AG04449 (cell line): ENCODE data around the gene PIK3AP1.

Experiments
- CTCF ChIA-PET: fragments of 350-600 bp; formaldehyde crosslinking; extraction: SDS; loops from one replicate; lab custom pipeline; 2021; ENCODE audit warnings: antibody characterized with exemption; lab: Yijun Ruan, JAX
- POLR2A ChIA-PET: fragments of 400-600, 350-600 bp; formaldehyde crosslinking; extraction: SDS; loops from one replicate; lab custom pipeline; 2020; ENCODE audit warnings: antibody characterized with exemption, inconsistent platforms; lab: Yijun Ruan, JAX
- DNase-seq: peaks from one replicate; pipeline ENCODE4 v3.0.0-alpha.2; 2010; ENCODE audit warnings: low read depth, low spot score
- H3K4me3 ChIP-seq: 2 replicates; pipeline ENCODE4 v1.5.1; 2011; ENCODE audit warnings: low read depth, mild to moderate bottlenecking, control low read depth, low read length
- TF ChIP-seq, protein P1 (sequence below): IDR thresholded peaks from one replicate; pipeline ENCODE4 v1.5.1; 2011; ENCODE audit warnings: mild to moderate bottlenecking, moderate library complexity, low read length, control low read depth, inconsistent platforms; ENCODE audit not compliant: insufficient read depth; ENCODE audit errors: missing control alignments

PIK3AP1 gene

DNA sequence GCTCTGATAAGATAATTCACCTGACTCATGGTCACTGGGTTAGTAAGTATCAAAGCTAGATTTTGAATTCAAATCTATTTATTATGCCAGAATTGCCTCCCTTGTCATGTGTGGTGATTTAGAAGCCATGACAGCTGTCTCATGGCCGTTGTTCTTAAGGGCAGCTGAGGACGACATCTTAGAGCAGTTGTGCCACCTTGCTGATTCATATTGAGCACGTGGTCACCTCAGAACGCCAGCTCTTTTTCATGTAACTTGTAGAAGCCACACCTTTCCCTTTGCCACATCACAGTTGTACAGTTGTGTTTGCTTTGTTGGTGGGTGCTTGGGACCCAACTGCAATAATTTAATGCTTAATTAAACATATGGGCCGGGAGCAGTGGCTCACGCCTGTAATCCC, 4.3 kb upstream of the PIK3AP1 start:
- ChIA-PET POLR2A (no interaction called here), CTCF (no interaction called here)
- no peak for DNase-seq
- no peak overlapping the region for H3K4me3 ChIP-seq
- TF ChIP-seq, protein P1, sequence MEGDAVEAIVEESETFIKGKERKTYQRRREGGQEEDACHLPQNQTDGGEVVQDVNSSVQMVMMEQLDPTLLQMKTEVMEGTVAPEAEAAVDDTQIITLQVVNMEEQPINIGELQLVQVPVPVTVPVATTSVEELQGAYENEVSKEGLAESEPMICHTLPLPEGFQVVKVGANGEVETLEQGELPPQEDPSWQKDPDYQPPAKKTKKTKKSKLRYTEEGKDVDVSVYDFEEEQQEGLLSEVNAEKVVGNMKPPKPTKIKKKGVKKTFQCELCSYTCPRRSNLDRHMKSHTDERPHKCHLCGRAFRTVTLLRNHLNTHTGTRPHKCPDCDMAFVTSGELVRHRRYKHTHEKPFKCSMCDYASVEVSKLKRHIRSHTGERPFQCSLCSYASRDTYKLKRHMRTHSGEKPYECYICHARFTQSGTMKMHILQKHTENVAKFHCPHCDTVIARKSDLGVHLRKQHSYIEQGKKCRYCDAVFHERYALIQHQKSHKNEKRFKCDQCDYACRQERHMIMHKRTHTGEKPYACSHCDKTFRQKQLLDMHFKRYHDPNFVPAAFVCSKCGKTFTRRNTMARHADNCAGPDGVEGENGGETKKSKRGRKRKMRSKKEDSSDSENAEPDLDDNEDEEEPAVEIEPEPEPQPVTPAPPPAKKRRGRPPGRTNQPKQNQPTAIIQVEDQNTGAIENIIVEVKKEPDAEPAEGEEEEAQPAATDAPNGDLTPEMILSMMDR = no peak

DNA sequence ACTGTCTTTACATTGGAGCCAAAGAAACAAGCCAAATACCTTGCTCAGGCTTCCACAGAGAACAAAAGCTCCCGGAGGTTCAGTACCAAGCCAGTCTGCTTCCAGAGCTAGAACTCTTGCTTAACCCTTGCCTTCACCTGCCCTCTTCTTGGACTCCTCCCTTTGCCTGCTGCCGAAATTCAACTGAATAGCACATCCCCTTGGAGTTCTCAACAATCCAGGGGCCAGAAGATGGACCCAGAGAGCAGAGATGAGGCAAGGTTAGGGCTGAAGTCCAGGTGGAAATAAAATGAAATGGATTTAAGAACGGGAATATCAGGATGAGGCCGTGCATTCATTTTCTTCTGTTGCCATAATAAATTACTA, 876 bp upstream of the PIK3AP1 start:
- TF ChIP-seq, protein P1 = no peak
- POLR2A ChIA-PET = no interaction called here
- no peak for DNase-seq
- H3K4me3 ChIP-seq = no peak overlapping the region
- CTCF ChIA-PET = interaction anchor here (0.8 to 1.1 kb wide), 3 partner anchors 56 to 346 kb away, joined by 3 to 4 read pairs (median 3); no protein-coding TSS in a partner anchor

DNA sequence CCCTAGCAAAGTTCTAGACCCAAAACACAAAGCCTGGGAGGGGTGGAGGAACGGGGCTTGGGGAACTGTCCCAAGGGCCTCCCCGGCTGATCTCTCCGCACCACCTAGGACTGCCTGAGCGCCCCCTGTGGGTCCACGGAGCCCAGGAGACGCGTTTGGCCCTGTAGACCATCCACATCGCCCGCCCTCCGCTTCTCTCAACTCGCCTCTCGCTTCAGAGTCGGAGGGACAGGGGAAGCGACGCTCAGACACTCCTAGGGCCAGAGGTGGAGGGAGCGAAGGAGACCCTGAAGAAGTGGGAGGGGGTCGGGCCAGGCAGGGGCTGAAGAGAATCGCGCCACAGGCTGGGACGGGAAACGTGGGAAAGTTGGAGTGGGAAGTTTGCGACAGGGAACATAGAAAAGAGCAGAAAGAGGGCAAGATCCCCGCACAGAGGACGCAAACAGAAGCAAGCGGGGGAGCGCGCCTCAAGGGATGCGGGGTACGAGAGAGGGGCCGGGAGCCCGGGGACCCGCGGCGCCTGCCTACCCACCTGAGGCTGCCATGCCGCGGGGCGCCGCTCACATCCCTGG, 378 bp downstream of the PIK3AP1 start:
- POLR2A ChIA-PET = no interaction called here
- H3K4me3 ChIP-seq = peak overlapping the region; percentile 8
- CTCF ChIA-PET = no interaction called here
- no peak for DNase-seq
- TF ChIP-seq, protein P1 = peak; percentile 15

DNA sequence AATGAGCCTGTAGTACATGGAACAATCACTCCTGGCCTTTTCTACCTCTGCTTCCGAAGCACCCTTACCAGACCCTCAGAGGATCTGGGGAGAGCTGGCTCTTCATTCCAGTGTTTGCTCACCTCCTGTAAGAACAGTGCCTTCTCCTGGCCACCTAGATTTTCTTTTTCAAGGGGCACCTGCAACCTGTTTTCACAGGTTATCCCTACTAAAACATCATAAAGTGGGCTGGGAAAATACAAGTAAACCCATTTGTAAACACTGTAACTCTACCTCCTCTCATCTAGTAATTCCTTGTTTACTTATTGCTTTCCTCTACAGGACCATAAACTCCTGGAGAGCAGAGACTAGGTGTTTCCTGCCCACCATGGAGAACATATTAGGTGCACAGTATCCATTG, 1.1 kb downstream of the PIK3AP1 start:
- TF ChIP-seq, protein P1 = no peak
- no peak for DNase-seq
- no peak overlapping the region for H3K4me3 ChIP-seq
- ChIA-PET POLR2A (no interaction called here), CTCF (interaction anchor here (1.5 kb wide), 1 partner anchor 80 kb away, joined by 5 read pairs; no protein-coding TSS in a partner anchor)

DNA sequence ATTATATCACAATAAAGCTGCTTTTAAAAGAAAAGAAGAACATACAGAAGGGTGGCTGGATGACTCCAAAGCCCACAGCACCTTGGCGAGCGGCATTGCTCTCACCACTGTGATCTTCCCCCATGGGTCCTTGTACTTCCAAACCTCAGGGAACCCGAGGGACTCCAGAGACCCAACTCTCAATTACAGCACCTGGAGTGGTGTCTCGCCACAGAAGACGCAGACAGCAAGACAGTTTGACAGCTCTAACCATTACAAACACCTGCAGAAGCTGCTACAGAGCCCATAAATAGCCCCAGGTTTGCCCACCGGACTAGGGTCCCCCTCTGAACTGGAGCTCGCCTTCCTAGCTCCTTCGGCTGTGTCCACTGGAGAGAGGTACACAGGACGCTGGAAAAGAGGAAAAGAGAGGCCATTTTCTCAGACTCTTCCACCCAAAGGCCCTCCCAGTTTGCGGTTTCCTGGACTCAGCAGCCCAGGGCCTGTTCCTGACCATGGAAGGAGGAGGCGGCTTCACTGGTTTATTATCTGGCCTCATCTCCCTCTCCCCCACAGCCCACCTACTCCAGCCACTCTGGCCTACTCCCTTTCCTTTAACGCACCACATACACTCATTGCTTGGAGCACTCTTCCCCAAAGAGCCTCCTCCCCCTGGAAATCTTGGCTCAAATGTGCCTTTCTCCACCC, 1.9 kb downstream of the PIK3AP1 start:
- DNase-seq = no peak

DNA sequence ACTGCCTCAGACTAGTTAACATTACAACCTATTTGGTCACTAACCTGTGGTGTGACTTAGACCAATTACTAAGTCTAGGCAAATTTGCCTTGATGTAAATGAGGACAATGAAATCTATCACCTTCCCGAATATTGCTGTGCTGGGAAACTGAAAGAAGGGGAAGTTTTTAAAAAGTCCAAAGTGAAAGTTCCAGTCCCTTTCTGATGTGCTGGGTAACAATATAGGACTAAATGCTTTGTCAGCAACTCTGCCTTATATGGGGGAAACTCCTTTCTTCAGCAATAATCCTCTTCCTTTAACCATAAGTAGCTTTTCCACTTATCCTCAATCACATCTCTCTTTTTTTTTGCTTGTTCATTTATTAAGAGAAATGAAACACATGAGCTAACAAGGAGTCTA, 3.9 kb downstream of the PIK3AP1 start:
- POLR2A ChIA-PET = no interaction called here
- TF ChIP-seq, protein P1 = no peak
- no peak for DNase-seq
- CTCF ChIA-PET = interaction anchor here (0.7 to 1.4 kb wide), 2 partner anchors 73 to 78 kb away, joined by 3 read pairs; no protein-coding TSS in a partner anchor
- no peak overlapping the region for H3K4me3 ChIP-seq

More for the DNA sequence above, 1.9 kb downstream of the PIK3AP1 start:
- TF ChIP-seq, protein P1 = no peak
- H3K4me3 ChIP-seq = no peak overlapping the region
- ChIA-PET POLR2A (no interaction called here), CTCF (interaction anchor here (1.5 kb wide), 1 partner anchor 79 kb away, joined by 5 read pairs; no protein-coding TSS in a partner anchor)
